HepG2 (cell line): ENCODE data around the gene CFAP97D1. TPM values are rescaled to one million over a fixed set of nuclear protein-coding genes. Genes with fewer than 3 reads are reported as not detected.

Experiments used
- CBX2 ChIP-seq, 2 experiments: fragments of 200-600 bp in 1 of 2; sonication (generic); formaldehyde crosslinking in 1 of 2; IDR thresholded peaks; 2 replicates each; pipeline versions ENCODE4 v1.7.0 to v1.8.1; 2018 to 2022; ENCODE audit warnings: low read depth in 2 of 2, low read length in 1 of 2, mild to moderate bottlenecking in 1 of 2, missing genetic modification reagents in 1 of 2
- DNMT1 ChIP-seq: sonication (generic); formaldehyde crosslinking; IDR thresholded peaks from 2 replicates; pipeline ENCODE4 v1.5.1; 2020; ENCODE audit warnings: mild to moderate bottlenecking, missing genetic modification reagents
- KAT8 ChIP-seq: IDR thresholded peaks from 2 replicates; pipeline ENCODE4 v1.6.1; 2016; ENCODE audit warnings: missing genetic modification reagents, missing compliant biosample characterization
- KDM5A ChIP-seq: fragments of 200-600 bp; sonication (generic); IDR thresholded peaks from 2 replicates; pipeline ENCODE4 v1.7.0; 2018; ENCODE audit warnings: antibody characterized with exemption, mild to moderate bottlenecking, low read length, borderline replicate concordance
- MATR3 ChIP-seq: sonication (generic); formaldehyde crosslinking; IDR thresholded peaks from 2 replicates; pipeline ENCODE4 v1.4.0; 2020; ENCODE audit warnings: missing genetic modification reagents
- NFKBIZ ChIP-seq: IDR thresholded peaks from 2 replicates; pipeline ENCODE4 v1.6.1; 2018; ENCODE audit warnings: missing genetic modification reagents, missing compliant biosample characterization
- SNAI1 ChIP-seq: sonication (generic); formaldehyde crosslinking; IDR thresholded peaks from 2 replicates; pipeline ENCODE4 v1.5.0; 2020; ENCODE audit warnings: mild to moderate bottlenecking, missing genetic modification reagents, borderline replicate concordance
- SRSF9 ChIP-seq: fragments of 200-400 bp; formaldehyde crosslinking; IDR thresholded peaks from 2 replicates; pipeline ENCODE4 v1.6.1; 2018; ENCODE audit warnings: borderline replicate concordance, mild to moderate bottlenecking, low read depth, low read length; ENCODE audit not compliant: insufficient read depth, poor library complexity, severe bottlenecking
- STAG1 ChIP-seq: sonication (generic); formaldehyde crosslinking; IDR thresholded peaks from 2 replicates; pipeline ENCODE4 v1.4.0; 2020; ENCODE audit warnings: missing genetic modification reagents
- ZNF263 ChIP-seq: sonication (generic); formaldehyde crosslinking; IDR thresholded peaks from 2 replicates; pipeline ENCODE4 v1.4.0; 2020; ENCODE audit warnings: missing genetic modification reagents
- ZNF30 ChIP-seq: sonication (generic); formaldehyde crosslinking; IDR thresholded peaks from 2 replicates; pipeline ENCODE4 v1.5.0; 2020; ENCODE audit warnings: mild to moderate bottlenecking, missing genetic modification reagents
- ZNF329 ChIP-seq: sonication (generic); formaldehyde crosslinking; IDR thresholded peaks from 2 replicates; pipeline ENCODE4 v1.9.0; 2021; ENCODE audit warnings: low read depth, mild to moderate bottlenecking, missing genetic modification reagents
- ZNF350 ChIP-seq: sonication (generic); formaldehyde crosslinking; IDR thresholded peaks from 2 replicates; pipeline ENCODE4 v1.4.0; 2020; ENCODE audit warnings: mild to moderate bottlenecking, low read depth, missing genetic modification reagents, borderline replicate concordance
- ZNF672 ChIP-seq: sonication (generic); formaldehyde crosslinking; IDR thresholded peaks from 2 replicates; pipeline ENCODE4 v1.8.1; 2022; ENCODE audit warnings: missing genetic modification reagents
- ZNF772 ChIP-seq: sonication (generic); formaldehyde crosslinking; IDR thresholded peaks from 2 replicates; pipeline ENCODE4 v1.5.0; 2020; ENCODE audit warnings: mild to moderate bottlenecking, missing genetic modification reagents
- ZNF883 ChIP-seq: sonication (generic); formaldehyde crosslinking; IDR thresholded peaks from 2 replicates; pipeline ENCODE4 v1.5.1; 2020; ENCODE audit warnings: mild to moderate bottlenecking, missing genetic modification reagents; ENCODE audit errors: not compliant biosample characterization
- polyA plus RNA-seq, 8 experiments: library from polyadenylated mRNA; depleted of rRNA in 3 of 8; stranded (reverse) in 7 of 8; unstranded in 1 of 8; fragments of >200 nt; fragmentation: Illumina TruSeq in 4 of 8; extraction: Trizol in 4 of 8; gene quantifications; 2 replicates each; pipeline versions ENCODE4 v1.2.1 to v1.2.3, GENCODE V29; 2011 to 2016; ENCODE audit warnings: low read depth in 4 of 8, missing spikeins in 1 of 8, mixed read lengths in 1 of 8; ENCODE audit not compliant: insufficient read depth in 1 of 8
- total RNA-seq, 5 experiments: library from RNA; depleted of rRNA; stranded (reverse); fragments of >200 nt; fragmentation: Illumina TruSeq; extraction: Trizol; gene quantifications; 2 replicates each; pipeline ENCODE4 v1.2.3, GENCODE V29; 2016; ENCODE audit warnings: low read depth in 1 of 5
- TF ChIP-seq, protein P1 (sequence below): sonication (generic); formaldehyde crosslinking; IDR thresholded peaks from 2 replicates; pipeline ENCODE4 v1.8.1; 2023; ENCODE audit warnings: mild to moderate bottlenecking, missing genetic modification reagents
- TF ChIP-seq, protein P2 (sequence below): IDR thresholded peaks from 2 replicates; pipeline ENCODE4 v1.6.1; 2012; ENCODE audit warnings: inconsistent platforms
- TF ChIP-seq, protein P3 (sequence below): sonication (generic); formaldehyde crosslinking; IDR thresholded peaks from 2 replicates; pipeline ENCODE4 v1.9.0; 2021; ENCODE audit warnings: missing genetic modification reagents, mild to moderate bottlenecking, borderline replicate concordance
- TF ChIP-seq, protein P4 (sequence below): sonication (generic); formaldehyde crosslinking; IDR thresholded peaks from 2 replicates; pipeline ENCODE4 v1.4.0; 2020; ENCODE audit warnings: missing genetic modification reagents, borderline replicate concordance
- TF ChIP-seq, protein P5 (sequence below): sonication (generic); formaldehyde crosslinking; IDR thresholded peaks from 2 replicates; pipeline ENCODE4 v1.4.0; 2020; ENCODE audit warnings: missing genetic modification reagents, borderline replicate concordance

Gene CFAP97D1
- total and polyA plus RNA-seq, 2 of the 13 experiments (the other 11 are each of a cell fraction or from before 2014, with no cell fraction given): 0.02 TPM; not detected in 1

DNA sequence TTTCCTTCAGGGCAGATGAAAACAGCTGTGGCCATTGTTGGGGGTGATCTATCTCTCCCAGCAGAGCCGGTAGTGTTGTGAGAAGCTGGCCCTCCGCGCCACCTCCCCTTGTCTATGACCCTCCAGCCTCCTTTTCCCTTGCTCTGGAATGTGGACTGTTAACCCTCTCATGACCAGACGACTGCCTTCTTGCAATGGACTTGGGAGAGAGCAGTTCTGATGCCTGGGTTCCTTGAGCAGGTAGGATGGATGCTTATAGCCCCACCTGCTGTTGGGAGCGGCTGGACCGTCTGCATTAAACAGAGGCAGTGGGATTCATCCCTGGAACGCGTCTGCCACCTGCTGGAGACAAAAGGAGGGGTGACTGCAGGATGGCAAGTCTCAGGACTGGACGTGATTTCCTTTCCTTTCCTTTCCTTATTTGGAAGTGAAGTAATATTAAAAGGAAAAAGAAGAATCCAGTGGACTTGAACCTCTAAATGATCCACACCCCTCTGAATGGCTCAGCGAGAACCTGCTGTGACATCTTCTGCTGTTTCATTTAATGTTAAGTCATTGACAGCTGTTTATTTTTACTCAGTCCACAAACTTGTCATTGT is 19.9 kb upstream of the CFAP97D1 start (continued):
- TF ChIP-seq ZNF672 (CRISPR knock-in tag) (no peak), KAT8 (peak; percentile 69), CBX2 (IDR thresholded peaks at IDR 0.05; ENCODE audit: low read depth, low read length) (no peak), CBX2 (CRISPR knock-in tag; IDR thresholded peaks at IDR 0.05; ENCODE audit: low read depth) (no peak; the same call in 1 of the 2 replicates), DNMT1 (CRISPR knock-in tag) (no peak), ZNF350 (peak; percentile 76; the same call in 1 of the 2 replicates), ZNF30 (CRISPR knock-in tag) (no peak), SRSF9 (no peak), KDM5A (no peak), ZNF329 (CRISPR knock-in tag) (no peak), ZNF263 (CRISPR knock-in tag) (no peak), MATR3 (CRISPR knock-in tag) (no peak), SNAI1 (CRISPR knock-in tag) (no peak), STAG1 (peak; percentile 100), ZNF772 (CRISPR knock-in tag) (no peak), NFKBIZ (CRISPR knock-in tag) (no peak), ZNF883 (CRISPR knock-in tag) (peak; percentile 77)
- TF ChIP-seq, protein P1, sequence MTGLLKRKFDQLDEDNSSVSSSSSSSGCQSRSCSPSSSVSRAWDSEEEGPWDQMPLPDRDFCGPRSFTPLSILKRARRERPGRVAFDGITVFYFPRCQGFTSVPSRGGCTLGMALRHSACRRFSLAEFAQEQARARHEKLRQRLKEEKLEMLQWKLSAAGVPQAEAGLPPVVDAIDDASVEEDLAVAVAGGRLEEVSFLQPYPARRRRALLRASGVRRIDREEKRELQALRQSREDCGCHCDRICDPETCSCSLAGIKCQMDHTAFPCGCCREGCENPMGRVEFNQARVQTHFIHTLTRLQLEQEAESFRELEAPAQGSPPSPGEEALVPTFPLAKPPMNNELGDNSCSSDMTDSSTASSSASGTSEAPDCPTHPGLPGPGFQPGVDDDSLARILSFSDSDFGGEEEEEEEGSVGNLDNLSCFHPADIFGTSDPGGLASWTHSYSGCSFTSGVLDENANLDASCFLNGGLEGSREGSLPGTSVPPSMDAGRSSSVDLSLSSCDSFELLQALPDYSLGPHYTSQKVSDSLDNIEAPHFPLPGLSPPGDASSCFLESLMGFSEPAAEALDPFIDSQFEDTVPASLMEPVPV (CRISPR knock-in tag): peak; percentile 29; the same call in 1 of the 2 replicates
- TF ChIP-seq, protein P2, sequence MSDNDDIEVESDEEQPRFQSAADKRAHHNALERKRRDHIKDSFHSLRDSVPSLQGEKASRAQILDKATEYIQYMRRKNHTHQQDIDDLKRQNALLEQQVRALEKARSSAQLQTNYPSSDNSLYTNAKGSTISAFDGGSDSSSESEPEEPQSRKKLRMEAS: peak; percentile 45; the same call in 1 of the 2 replicates
- TF ChIP-seq, protein P3, sequence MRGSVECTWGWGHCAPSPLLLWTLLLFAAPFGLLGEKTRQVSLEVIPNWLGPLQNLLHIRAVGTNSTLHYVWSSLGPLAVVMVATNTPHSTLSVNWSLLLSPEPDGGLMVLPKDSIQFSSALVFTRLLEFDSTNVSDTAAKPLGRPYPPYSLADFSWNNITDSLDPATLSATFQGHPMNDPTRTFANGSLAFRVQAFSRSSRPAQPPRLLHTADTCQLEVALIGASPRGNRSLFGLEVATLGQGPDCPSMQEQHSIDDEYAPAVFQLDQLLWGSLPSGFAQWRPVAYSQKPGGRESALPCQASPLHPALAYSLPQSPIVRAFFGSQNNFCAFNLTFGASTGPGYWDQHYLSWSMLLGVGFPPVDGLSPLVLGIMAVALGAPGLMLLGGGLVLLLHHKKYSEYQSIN (CRISPR knock-in tag): no peak
- TF ChIP-seq, protein P4, sequence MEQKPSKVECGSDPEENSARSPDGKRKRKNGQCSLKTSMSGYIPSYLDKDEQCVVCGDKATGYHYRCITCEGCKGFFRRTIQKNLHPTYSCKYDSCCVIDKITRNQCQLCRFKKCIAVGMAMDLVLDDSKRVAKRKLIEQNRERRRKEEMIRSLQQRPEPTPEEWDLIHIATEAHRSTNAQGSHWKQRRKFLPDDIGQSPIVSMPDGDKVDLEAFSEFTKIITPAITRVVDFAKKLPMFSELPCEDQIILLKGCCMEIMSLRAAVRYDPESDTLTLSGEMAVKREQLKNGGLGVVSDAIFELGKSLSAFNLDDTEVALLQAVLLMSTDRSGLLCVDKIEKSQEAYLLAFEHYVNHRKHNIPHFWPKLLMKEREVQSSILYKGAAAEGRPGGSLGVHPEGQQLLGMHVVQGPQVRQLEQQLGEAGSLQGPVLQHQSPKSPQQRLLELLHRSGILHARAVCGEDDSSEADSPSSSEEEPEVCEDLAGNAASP (CRISPR knock-in tag): peak; percentile 64
- TF ChIP-seq, protein P5, sequence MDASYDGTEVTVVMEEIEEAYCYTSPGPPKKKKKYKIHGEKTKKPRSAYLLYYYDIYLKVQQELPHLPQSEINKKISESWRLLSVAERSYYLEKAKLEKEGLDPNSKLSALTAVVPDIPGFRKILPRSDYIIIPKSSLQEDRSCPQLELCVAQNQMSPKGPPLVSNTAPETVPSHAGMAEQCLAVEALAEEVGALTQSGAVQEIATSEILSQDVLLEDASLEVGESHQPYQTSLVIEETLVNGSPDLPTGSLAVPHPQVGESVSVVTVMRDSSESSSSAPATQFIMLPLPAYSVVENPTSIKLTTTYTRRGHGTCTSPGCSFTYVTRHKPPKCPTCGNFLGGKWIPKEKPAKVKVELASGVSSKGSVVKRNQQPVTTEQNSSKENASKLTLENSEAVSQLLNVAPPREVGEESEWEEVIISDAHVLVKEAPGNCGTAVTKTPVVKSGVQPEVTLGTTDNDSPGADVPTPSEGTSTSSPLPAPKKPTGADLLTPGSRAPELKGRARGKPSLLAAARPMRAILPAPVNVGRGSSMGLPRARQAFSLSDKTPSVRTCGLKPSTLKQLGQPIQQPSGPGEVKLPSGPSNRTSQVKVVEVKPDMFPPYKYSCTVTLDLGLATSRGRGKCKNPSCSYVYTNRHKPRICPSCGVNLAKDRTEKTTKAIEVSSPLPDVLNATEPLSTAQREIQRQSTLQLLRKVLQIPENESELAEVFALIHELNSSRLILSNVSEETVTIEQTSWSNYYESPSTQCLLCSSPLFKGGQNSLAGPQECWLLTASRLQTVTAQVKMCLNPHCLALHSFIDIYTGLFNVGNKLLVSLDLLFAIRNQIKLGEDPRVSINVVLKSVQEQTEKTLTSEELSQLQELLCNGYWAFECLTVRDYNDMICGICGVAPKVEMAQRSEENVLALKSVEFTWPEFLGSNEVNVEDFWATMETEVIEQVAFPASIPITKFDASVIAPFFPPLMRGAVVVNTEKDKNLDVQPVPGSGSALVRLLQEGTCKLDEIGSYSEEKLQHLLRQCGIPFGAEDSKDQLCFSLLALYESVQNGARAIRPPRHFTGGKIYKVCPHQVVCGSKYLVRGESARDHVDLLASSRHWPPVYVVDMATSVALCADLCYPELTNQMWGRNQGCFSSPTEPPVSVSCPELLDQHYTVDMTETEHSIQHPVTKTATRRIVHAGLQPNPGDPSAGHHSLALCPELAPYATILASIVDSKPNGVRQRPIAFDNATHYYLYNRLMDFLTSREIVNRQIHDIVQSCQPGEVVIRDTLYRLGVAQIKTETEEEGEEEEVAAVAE (CRISPR knock-in tag): peak; percentile 87
